Stimulated activated CD4-positive, alpha-beta T cell treated with anti-CD3 and anti-CD28 coated beads, Interleukin-12 subunit alpha, Interleukin-12 subunit beta, amount 100 ng/mL, for 48 hours (primary cell): ENCODE data around the gene RNF38.
"Not testable (repeated sequence)": the region's sequence is repeated elsewhere in the genome, so short reads cannot be mapped to it uniquely, and the experiment has no call there.

Experiments
- DNase-seq, 3 donors: peaks; one replicate each; pipeline ENCODE4 v3.0.0-alpha.2; 2020; ENCODE audit warnings: low read depth in 2 of 3, low spot score in 1 of 3

RNF38 gene

GRCh38 chr9:36399980-36400331 is at the start of gene RNF38:
Gene RNF38, minus strand, starts transcription at chr9:36400269. Its CDS starts 161 bp downstream, at chr9:36400108.
- DNase-seq, result peak in 1 of 3 donors; percentile 43

GRCh38 chr9:36448555-36448954 is 48.5 kb upstream of the RNF38 start:
- not testable (repeated sequence) for DNase-seq

GRCh38 chr9:36448017-36448416 is 47.9 kb upstream of the RNF38 start:
- DNase-seq, result no peak

GRCh38 chr9:36446678-36447077 is 46.6 kb upstream of the RNF38 start:
- DNase-seq, result not testable (repeated sequence)

GRCh38 chr9:36445800-36446361 is 45.8 kb upstream of the RNF38 start:
- no peak for DNase-seq

GRCh38 chr9:36444203-36444602 is 44.1 kb upstream of the RNF38 start:
- no peak for DNase-seq

GRCh38 chr9:36443581-36443980 is 43.5 kb upstream of the RNF38 start:
- DNase-seq, result no peak

- no peak for DNase-seq
Measured at GRCh38 chr9:36442710-36443109, 42.6 kb upstream of the RNF38 start.

- DNase-seq, result no peak
Measured at GRCh38 chr9:36441966-36442365, 41.9 kb upstream of the RNF38 start.

GRCh38 chr9:36438536-36439236 is 38.6 kb upstream of the RNF38 start:
- DNase-seq, result no peak

- no peak for DNase-seq
Measured at GRCh38 chr9:36437790-36438189, 37.7 kb upstream of the RNF38 start.

- DNase-seq, result no peak
Measured at GRCh38 chr9:36436909-36437308, 36.8 kb upstream of the RNF38 start.

- DNase-seq, result no peak
Measured at GRCh38 chr9:36433386-36433785, 33.3 kb upstream of the RNF38 start.

GRCh38 chr9:36431078-36431477 is 31.0 kb upstream of the RNF38 start:
- no peak for DNase-seq

GRCh38 chr9:36426945-36427344 is 26.9 kb upstream of the RNF38 start:
- DNase-seq, result no peak

GRCh38 chr9:36426348-36426747 is 26.3 kb upstream of the RNF38 start:
- no peak for DNase-seq

GRCh38 chr9:36424289-36425055 is 24.4 kb upstream of the RNF38 start:
- DNase-seq, result no peak

- no peak for DNase-seq
Measured at GRCh38 chr9:36423206-36423605, 23.1 kb upstream of the RNF38 start.

- no peak for DNase-seq
Measured at GRCh38 chr9:36416890-36417289, 16.8 kb upstream of the RNF38 start.

- no peak for DNase-seq
Measured at GRCh38 chr9:36415822-36416525, 15.9 kb upstream of the RNF38 start.

- not testable (repeated sequence) for DNase-seq
Measured at GRCh38 chr9:36411410-36411809, 11.3 kb upstream of the RNF38 start.

GRCh38 chr9:36409076-36409475 is 9.0 kb upstream of the RNF38 start:
- DNase-seq, result not testable (repeated sequence)
